Smooth muscle cell (in vitro differentiated cells): ENCODE measurements around the gene ZBTB46. TPM values are rescaled to one million over a fixed set of nuclear protein-coding genes. Genes with fewer than 3 reads are reported as not detected.

Experiments
- DNase-seq: peaks from one replicate; lab custom pipeline; 2025; ENCODE audit not compliant: unreplicated experiment; lab: John Stamatoyannopoulos, UW
- H2AFZ ChIP-seq: fragments of 200-600 bp; sonication (generic); 2 replicates; pipeline ENCODE4 v1.6.0; 2016; ENCODE audit warnings: antibody characterized with exemption, low read depth, mild to moderate bottlenecking
- H3F3A ChIP-seq: fragments of 200-600 bp; sonication (generic); 2 replicates; pipeline ENCODE4 v1.6.0; 2017; ENCODE audit warnings: antibody characterized with exemption, low read depth
- H3K27ac ChIP-seq: fragments of 200-600 bp; sonication (generic); 2 replicates; pipeline ENCODE4 v1.5.1; 2016; ENCODE audit warnings: low read depth, mild to moderate bottlenecking
- H3K27me3 ChIP-seq: fragments of 200-600 bp; sonication (generic); 2 replicates; pipeline ENCODE4 v1.6.1; 2016; ENCODE audit warnings: low read depth, mild to moderate bottlenecking
- H3K36me3 ChIP-seq: fragments of 200-600 bp; sonication (generic); 2 replicates; pipeline ENCODE4 v1.5.1; 2016; ENCODE audit warnings: low read depth
- H3K4me1 ChIP-seq: fragments of 200-600 bp; sonication (generic); 2 replicates; pipeline ENCODE4 v1.5.1; 2016; ENCODE audit warnings: low read depth
- H3K4me2 ChIP-seq: fragments of 200-600 bp; sonication (generic); 2 replicates; pipeline ENCODE4 v1.6.0; 2016; ENCODE audit warnings: mild to moderate bottlenecking
- H3K4me3 ChIP-seq: fragments of 200-600 bp; sonication (generic); 2 replicates; pipeline ENCODE4 v1.5.1; 2016; ENCODE audit warnings: mild to moderate bottlenecking
- H3K79me2 ChIP-seq: fragments of 200-600 bp; sonication (generic); 2 replicates; pipeline ENCODE4 v1.6.0; 2016; ENCODE audit warnings: low read depth, mild to moderate bottlenecking
- H3K9ac ChIP-seq: fragments of 200-600 bp; sonication (generic); 2 replicates; pipeline ENCODE4 v1.6.0; 2016; ENCODE audit warnings: low read depth
- H3K9me3 ChIP-seq: fragments of 200-600 bp; sonication (generic); replicated peaks from 2 replicates; pipeline ENCODE4 v1.5.1; 2016; ENCODE audit warnings: low read depth
- H4K20me1 ChIP-seq: fragments of 200-600 bp; sonication (generic); 2 replicates; pipeline ENCODE4 v1.6.0; 2016; ENCODE audit warnings: low read depth
- WGBS: methylation state at CpG from one replicate; pipeline ENCODE4 v1.1.7; 2016; ENCODE audit warnings: low lambda C conversion rate; 5-methylcytosine and 5-hydroxymethylcytosine counted together
- polyA plus RNA-seq: library from polyadenylated mRNA; unstranded; fragments of >200 nt; fragmentation: Nextera tagmentation; extraction: Ambion mirVana; gene quantifications from 2 replicates; pipeline ENCODE4 v1.2.1, GENCODE V29; 2016
- total RNA-seq: library from RNA; depleted of rRNA; stranded (reverse); fragments of >200 nt; gene quantifications from 2 replicates; pipeline ENCODE4 v1.2.3, GENCODE V29; 2014
- TF ChIP-seq, protein P1 (sequence below): fragments of 200-600 bp; sonication (generic); IDR thresholded peaks from 2 replicates; pipeline ENCODE4 v1.5.1; 2017; ENCODE audit warnings: borderline replicate concordance, mild to moderate bottlenecking, antibody characterized with exemption; ENCODE audit not compliant: insufficient read depth, poor library complexity, severe bottlenecking

The ZBTB46 gene
- total and polyA plus RNA-seq, 2 experiments from 2014 or later, result 2.3 to 2.7 TPM

DNA sequence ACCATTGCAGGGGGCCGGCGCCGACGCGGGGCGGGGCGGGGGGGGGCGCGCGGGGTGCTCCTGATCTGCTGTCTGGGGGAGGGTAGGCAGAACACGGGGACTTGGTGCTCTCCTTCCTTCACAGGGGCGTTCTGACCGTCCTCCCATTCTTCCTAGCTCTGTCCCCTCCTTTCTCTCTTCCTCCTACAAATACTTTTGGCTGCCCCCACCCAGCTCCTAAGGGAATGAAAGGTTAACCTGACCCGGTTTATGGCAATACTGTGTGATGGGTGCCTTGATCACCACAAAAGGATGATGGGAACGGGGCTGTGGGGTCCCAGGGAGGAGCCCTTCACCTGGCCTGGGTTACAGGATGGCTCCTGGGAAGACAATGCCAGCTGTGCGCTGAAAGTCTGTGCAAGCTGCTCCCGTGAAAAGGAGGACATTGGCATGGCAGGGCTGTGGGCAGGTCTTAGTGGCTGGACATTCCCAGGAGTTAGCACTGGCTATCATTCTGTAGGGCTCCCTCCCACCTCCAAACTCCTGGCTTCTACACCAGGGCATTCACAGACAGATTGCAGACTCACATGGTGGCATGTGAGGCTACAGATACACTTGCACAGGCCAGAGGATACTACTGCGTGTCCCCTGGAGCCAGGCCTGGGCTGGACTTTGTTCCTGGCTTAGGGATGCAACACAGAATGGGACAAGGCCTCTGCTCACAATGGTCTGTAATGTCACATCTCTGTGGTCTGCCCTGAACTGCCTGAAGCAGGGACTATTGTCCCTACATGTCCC is 32.1 kb upstream of the ZBTB46 start:
- Histone ChIP-seq H3K9ac (no peak overlapping the region), H4K20me1 (peaks cover 15% of the 10 kb centered on the region), H2AFZ (no peak overlapping the region), H3F3A (no peaks in the 10 kb centered on the region), H3K9me3 (no peaks in the 10 kb centered on the region), H3K27ac (no peak overlapping the region), H3K4me3 (peak overlapping the region; percentile 83), H3K79me2 (peaks cover 28% of the 10 kb centered on the region), H3K27me3 (no peaks in the 10 kb centered on the region), H3K4me2 (peak overlapping the region; percentile 96), H3K4me1 (peaks cover 17% of the 10 kb centered on the region), H3K36me3 (no peaks in the 10 kb centered on the region)
- TF ChIP-seq, protein P1, sequence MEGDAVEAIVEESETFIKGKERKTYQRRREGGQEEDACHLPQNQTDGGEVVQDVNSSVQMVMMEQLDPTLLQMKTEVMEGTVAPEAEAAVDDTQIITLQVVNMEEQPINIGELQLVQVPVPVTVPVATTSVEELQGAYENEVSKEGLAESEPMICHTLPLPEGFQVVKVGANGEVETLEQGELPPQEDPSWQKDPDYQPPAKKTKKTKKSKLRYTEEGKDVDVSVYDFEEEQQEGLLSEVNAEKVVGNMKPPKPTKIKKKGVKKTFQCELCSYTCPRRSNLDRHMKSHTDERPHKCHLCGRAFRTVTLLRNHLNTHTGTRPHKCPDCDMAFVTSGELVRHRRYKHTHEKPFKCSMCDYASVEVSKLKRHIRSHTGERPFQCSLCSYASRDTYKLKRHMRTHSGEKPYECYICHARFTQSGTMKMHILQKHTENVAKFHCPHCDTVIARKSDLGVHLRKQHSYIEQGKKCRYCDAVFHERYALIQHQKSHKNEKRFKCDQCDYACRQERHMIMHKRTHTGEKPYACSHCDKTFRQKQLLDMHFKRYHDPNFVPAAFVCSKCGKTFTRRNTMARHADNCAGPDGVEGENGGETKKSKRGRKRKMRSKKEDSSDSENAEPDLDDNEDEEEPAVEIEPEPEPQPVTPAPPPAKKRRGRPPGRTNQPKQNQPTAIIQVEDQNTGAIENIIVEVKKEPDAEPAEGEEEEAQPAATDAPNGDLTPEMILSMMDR, result no peak
- no peak for DNase-seq
- WGBS, result 99% methylated on average over 7 of the region's 18 CpGs

DNA sequence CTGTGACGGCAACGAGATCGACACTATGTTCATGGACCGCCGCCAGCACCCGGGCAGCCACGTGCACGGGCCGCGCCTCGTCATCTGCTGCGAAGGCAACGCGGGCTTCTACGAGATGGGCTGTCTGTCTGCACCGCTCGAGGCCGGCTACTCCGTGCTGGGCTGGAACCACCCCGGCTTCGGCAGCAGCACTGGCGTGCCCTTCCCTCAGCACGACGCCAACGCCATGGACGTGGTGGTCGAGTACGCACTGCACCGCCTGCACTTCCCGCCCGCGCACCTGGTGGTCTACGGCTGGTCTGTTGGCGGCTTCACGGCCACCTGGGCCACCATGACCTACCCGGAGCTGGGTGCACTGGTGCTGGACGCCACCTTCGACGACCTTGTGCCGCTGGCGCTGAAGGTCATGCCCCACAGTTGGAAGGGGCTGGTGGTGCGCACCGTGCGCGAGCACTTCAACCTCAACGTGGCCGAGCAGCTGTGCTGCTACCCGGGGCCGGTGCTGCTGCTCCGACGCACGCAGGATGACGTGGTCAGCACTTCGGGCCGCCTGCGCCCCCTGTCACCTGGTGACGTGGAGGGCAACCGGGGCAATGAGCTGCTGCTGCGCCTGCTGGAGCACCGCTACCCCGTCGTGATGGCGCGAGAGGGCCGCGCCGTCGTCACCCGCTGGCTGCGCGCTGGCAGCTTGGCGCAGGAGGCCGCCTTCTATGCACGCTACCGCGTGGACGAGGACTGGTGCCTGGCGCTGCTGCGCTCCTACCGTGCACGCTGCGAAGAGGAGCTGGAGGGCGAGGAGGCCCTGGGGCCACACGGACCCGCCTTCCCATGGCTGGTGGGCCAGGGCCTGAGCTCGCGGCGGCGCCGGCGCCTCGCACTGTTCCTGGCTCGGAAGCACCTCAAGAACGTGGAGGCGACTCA is 31.2 kb upstream of the ZBTB46 start:
- TF ChIP-seq, protein P1, result no peak
- Histone ChIP-seq H3K4me2 (no peak overlapping the region), H4K20me1 (peaks cover 5% of the 10 kb centered on the region), H3K4me1 (peaks cover 19% of the 10 kb centered on the region), H3K27ac (no peak overlapping the region), H3K79me2 (peaks cover 18% of the 10 kb centered on the region), H3K27me3 (no peaks in the 10 kb centered on the region), H3K9ac (no peak overlapping the region), H3K4me3 (no peak overlapping the region), H3F3A (no peaks in the 10 kb centered on the region), H2AFZ (no peak overlapping the region), H3K36me3 (no peaks in the 10 kb centered on the region), H3K9me3 (no peaks in the 10 kb centered on the region)
- no peak for DNase-seq
- 98% methylated on average over 83 of the region's 95 CpGs for WGBS

DNA sequence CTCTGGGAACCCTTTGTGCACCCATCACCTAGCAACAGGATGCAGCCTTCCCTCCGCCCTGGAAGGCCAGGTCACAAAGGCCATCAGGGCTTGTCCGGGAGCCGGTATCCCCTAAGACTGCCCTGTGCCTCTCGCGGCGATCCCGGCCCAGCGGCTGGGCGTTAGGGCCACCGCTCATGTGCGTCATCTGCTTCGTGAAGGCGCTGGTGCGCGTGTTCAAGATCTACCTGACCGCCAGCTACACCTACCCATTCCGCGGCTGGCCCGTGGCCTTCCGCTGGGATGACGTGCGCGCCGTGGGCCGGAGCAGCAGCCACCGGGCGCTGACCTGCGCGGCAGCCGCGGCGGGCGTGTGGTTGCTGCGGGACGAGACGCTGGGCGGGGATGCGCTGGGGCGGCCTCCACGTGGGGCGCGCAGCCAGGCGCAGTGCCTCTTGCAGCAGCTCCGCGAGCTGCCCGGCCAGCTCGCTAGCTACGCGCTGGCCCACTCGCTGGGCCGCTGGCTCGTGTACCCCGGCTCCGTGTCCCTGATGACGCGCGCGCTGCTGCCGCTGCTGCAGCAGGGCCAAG is 30.4 kb upstream of the ZBTB46 start, which contains the start of gene ABHD16B:
ABHD16B (plus strand) TSS at position 134 of the 570 bp plus-strand sequence; CDS start at position 177, 43 bp downstream.
- no peak within 1 kb of the TSS for H3K27ac ChIP-seq
- 98% methylated on average over 41 of the region's 59 CpGs for WGBS
- no peak within 1 kb of the TSS for H2AFZ ChIP-seq
- DNase-seq, result no peak
- peaks cover 19% of the 10 kb centered on the region for H3K4me1 ChIP-seq
- H3K27me3 ChIP-seq, result no peaks in the 10 kb centered on the region
- H3K79me2 ChIP-seq, result peaks cover 10% of the 10 kb centered on the region
- H3F3A ChIP-seq, result no peaks in the 10 kb centered on the region
- no peak within 1 kb of the TSS for H3K9ac ChIP-seq
- TF ChIP-seq, protein P1, result no peak
- H3K9me3 ChIP-seq, result no peaks in the 10 kb centered on the region
- H3K4me3 ChIP-seq, result no peak within 1 kb of the TSS
- H4K20me1 ChIP-seq, result peaks cover 3% of the 10 kb centered on the region
- no peak within 1 kb of the TSS for H3K4me2 ChIP-seq
- no peaks in the 10 kb centered on the region for H3K36me3 ChIP-seq
